H7 (cell line): ENCODE data around the gene MBNL2. TPM values are rescaled to one million over a fixed set of nuclear protein-coding genes. Genes with fewer than 3 reads are reported as not detected.

Experiments
- DNase-seq: peaks from one replicate; pipeline ENCODE4 v3.0.0; 2012
- H3K27me3 ChIP-seq: 2 replicates; pipeline ENCODE4 v1.6.0; 2011; ENCODE audit warnings: mild to moderate bottlenecking, low read length; ENCODE audit not compliant: control insufficient read depth, insufficient read depth
- H3K36me3 ChIP-seq: replicated peaks from 2 replicates; pipeline ENCODE4 v1.5.1; 2011; ENCODE audit warnings: low read length; ENCODE audit not compliant: control insufficient read depth, insufficient read depth
- H3K4me3 ChIP-seq: 2 replicates; pipeline ENCODE4 v1.5.1; 2011; ENCODE audit warnings: low read depth, mild to moderate bottlenecking, control low read depth, low read length, moderate library complexity; ENCODE audit not compliant: insufficient read depth
- total RNA-seq: library from RNA; depleted of rRNA; stranded (reverse); fragments of >200 nt; shearing (Covaris generic); gene quantifications from 2 replicates; pipeline ENCODE4 v1.2.3, GENCODE V29; 2014; rRNA removed

Gene MBNL2
- total RNA-seq, result 0.37 and 1.0 TPM in 2 replicates

- Histone ChIP-seq H3K36me3 (no peaks in the 10 kb centered on the region), H3K27me3 (peaks cover 36% of the 10 kb centered on the region)
Measured at GRCh38 chr13:97221989-97222700, at the start of gene MBNL2. Gene MBNL2 (plus strand): TSS chr13:97222333. CDS start chr13:97276236, 53,903 bp downstream.

DNA sequence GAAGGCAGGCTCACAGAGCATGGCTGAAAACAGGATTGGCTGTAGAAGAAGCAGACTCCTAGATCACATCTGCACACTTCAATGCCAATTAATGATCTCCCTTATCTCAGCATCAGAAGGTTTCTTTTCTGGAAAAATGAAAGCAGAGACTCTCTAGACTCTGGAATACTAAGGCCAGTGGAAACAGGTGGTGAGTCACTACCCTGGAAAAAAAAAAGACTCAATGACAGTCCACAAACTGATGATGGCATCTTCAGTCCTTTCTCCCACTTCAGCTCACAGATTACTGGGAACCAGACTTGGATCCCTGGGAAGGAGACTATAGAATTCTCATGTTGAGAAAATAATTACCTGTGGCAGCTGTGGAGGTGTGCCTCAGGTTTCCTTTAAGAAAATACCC is 47.5 kb upstream of the MBNL2 start:
- no peaks in the 10 kb centered on the region; the same call in 1 of the 2 replicates for H3K27me3 ChIP-seq
- DNase-seq, result no peak
- H3K4me3 ChIP-seq, result no peak overlapping the region
- H3K36me3 ChIP-seq, result no peaks in the 10 kb centered on the region

More at GRCh38 chr13:97221989-97222700, at the start of gene MBNL2:
- DNase-seq, result peak; percentile 66
- H3K4me3 ChIP-seq, result peak within 1 kb of the TSS; percentile 11

DNA sequence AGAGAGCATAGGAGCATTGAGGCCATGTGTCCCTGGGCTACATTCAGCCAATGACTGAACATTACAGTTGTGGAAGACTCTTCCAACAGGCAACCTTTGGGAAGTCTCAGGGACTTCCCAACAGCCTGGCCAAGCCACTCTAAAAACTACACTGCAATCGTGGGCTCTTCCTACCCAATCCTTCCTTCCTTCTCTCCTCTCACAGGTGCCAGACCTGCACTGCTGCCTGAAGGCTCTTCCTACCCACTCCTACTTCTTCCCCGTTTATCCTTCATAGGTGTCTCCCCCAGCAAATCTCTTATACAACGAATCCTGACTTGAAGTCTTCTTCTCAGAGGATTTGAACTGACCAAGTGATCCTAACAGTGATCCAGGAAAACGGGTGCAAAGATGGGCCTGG is 47.1 kb upstream of the MBNL2 start:
- Histone ChIP-seq H3K4me3 (no peak overlapping the region), H3K36me3 (no peaks in the 10 kb centered on the region), H3K27me3 (no peaks in the 10 kb centered on the region; the same call in 1 of the 2 replicates)
- DNase-seq, result no peak

- Histone ChIP-seq H3K27me3 (no peaks in the 10 kb centered on the region; the same call in 1 of the 2 replicates), H3K36me3 (no peaks in the 10 kb centered on the region), H3K4me3 (no peak overlapping the region)
- DNase-seq, result no peak
Measured at GRCh38 chr13:97179501-97179900, 42.6 kb upstream of the MBNL2 start.

- H3K4me3 ChIP-seq, result no peak overlapping the region
- DNase-seq, result no peak
- no peaks in the 10 kb centered on the region for H3K27me3 ChIP-seq
Measured at GRCh38 chr13:97182111-97182890, 39.8 kb upstream of the MBNL2 start.

GRCh38 chr13:97185291-97185690 is 36.8 kb upstream of the MBNL2 start:
- Histone ChIP-seq H3K36me3 (no peaks in the 10 kb centered on the region), H3K4me3 (no peak overlapping the region), H3K27me3 (no peaks in the 10 kb centered on the region)
- no peak for DNase-seq

More at GRCh38 chr13:97182111-97182890, 39.8 kb upstream of the MBNL2 start:
- H3K36me3 ChIP-seq, result no peaks in the 10 kb centered on the region

- Histone ChIP-seq H3K27me3 (no peaks in the 10 kb centered on the region), H3K36me3 (no peaks in the 10 kb centered on the region), H3K4me3 (no peak overlapping the region)
- DNase-seq, result no peak
Measured at GRCh38 chr13:97185751-97186150, 36.4 kb upstream of the MBNL2 start.

DNA sequence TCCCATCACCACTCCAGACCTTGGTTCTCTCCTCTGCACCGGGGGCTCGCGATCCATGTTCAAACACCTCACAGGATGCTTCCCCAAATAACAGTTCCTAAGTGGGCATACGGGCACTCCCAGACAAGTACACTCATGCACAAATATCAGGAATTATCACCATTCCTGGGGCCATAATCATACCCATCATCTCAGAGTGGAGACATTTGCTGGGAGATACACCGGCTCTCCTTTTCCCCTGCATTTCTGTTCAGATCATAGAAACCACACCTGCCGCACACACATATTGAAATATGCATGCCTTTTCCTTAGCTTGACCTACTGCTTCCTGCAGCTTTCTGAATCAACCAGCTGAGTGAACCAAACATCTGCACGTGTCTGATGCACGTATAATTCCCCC is 33.9 kb upstream of the MBNL2 start:
- no peaks in the 10 kb centered on the region for H3K27me3 ChIP-seq
- no peaks in the 10 kb centered on the region for H3K36me3 ChIP-seq
- H3K4me3 ChIP-seq, result no peak overlapping the region
- DNase-seq, result no peak

GRCh38 chr13:97189928-97190327 is 32.2 kb upstream of the MBNL2 start:
- H3K36me3 ChIP-seq, result no peaks in the 10 kb centered on the region
- DNase-seq, result no peak

DNA sequence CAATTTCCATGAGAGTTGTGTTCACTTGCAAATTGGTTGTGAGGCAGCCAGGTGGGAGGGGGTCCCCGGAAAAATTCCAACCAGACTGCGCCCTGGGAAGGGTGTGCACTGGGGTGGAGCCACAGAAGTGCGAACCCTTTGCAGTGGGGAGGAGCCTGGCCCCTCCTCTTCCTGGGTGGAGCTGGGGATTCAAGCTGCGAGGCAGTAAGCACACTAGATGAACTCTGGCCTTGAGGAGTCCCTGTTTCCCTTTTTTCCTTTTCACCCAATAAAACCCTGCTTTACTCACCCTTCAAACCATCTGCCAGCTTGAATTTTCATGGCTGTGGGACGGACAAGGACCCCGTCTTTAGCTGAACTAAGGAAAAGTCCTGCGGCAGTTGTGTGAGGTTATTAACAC is 31.0 kb upstream of the MBNL2 start:
- Histone ChIP-seq H3K27me3 (no peaks in the 10 kb centered on the region), H3K36me3 (no peaks in the 10 kb centered on the region), H3K4me3 (no peak overlapping the region)
- DNase-seq, result no peak

More at GRCh38 chr13:97189928-97190327, 32.2 kb upstream of the MBNL2 start:
- no peaks in the 10 kb centered on the region for H3K27me3 ChIP-seq
- no peak overlapping the region for H3K4me3 ChIP-seq

- Histone ChIP-seq H3K4me3 (no peak overlapping the region), H3K36me3 (no peaks in the 10 kb centered on the region), H3K27me3 (no peaks in the 10 kb centered on the region)
- no peak for DNase-seq
Measured at GRCh38 chr13:97191615-97192014, 30.5 kb upstream of the MBNL2 start.

DNA sequence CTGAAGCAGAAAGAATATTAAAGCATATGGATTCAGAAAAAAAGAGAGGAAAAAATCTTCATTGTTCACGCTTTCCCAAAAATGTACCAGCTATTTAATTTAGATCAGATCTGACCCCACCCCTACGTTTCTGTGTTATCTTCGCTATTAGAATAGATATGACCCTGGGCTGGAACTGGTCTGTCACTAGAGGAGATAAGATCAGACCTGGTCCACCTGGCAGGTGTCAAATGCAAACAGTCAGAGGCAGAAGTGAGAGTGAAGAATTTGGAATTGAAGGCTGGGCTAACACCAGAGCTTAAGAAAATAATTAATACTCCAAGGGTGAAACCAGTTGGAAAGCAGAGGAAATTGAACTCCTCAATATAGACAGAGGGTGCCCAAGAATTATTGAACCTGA is 30.0 kb upstream of the MBNL2 start:
- H3K36me3 ChIP-seq, result no peaks in the 10 kb centered on the region
- H3K4me3 ChIP-seq, result no peak overlapping the region
- DNase-seq, result no peak
- no peaks in the 10 kb centered on the region for H3K27me3 ChIP-seq

DNA sequence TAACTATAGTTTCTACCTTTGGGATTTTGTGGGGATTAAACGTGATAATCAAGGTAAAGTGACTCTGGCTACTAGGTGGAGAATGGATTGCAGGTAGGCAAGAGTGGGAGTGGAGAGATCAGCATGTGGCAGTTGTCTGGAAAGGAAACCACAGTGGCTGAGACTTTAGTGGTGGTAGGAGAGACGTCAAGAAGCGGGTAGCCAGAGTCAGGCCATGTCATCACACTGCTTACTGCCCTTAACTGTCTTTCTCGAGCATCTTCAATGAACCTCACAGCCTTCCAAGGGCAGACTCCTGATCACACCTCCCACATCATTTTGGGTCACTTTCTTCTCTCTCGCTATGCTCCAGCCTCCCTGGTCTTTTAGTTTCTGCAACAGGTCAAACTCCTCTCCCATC is 28.6 kb upstream of the MBNL2 start:
- no peaks in the 10 kb centered on the region for H3K27me3 ChIP-seq
- no peak for DNase-seq
- no peaks in the 10 kb centered on the region for H3K36me3 ChIP-seq
- H3K4me3 ChIP-seq, result no peak overlapping the region

DNA sequence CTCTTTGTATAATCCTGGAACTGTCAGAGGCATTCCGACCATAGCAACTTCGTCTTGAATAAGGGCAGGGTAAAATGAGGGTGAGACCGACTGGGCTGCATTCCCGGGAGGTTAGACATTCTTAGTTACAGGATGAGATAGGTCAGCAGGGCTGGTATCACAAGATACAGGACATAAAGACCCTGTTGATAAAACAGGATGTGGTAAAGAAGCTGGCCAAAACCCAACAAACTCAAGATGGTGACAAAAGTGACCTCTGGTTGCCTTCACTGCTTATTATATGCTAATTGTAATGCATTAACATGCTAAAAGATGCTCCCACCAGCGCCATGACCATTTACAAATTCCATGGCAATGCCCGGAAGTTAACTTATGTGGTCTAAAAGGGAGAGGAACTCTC is 27.7 kb upstream of the MBNL2 start:
- H3K36me3 ChIP-seq, result no peaks in the 10 kb centered on the region
- DNase-seq, result no peak
- no peaks in the 10 kb centered on the region for H3K27me3 ChIP-seq
- no peak overlapping the region for H3K4me3 ChIP-seq

DNA sequence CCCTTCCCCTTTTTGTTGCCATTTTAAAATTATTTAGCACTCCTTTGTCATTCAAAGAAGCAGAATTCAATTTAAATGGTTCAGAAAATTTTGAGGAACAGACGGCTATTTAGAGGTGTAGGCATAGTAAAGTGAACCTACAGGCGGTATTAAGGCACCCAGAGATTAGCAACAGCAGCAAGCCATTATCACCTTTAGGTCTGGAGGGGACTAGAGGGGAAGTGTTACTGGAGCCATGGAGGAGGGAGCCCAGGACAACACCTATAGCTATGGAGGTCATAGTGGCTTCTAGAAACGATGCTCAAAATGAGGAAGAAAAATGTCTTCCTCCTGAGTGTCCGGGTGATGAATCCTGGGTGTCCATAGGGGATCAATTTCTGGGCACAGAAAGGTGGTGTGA is 25.8 kb upstream of the MBNL2 start:
- no peak for DNase-seq
- Histone ChIP-seq H3K27me3 (no peaks in the 10 kb centered on the region), H3K36me3 (no peaks in the 10 kb centered on the region), H3K4me3 (no peak overlapping the region)
